GM18519 (cell line): ENCODE data around the gene CARD16.
"Not testable (repeated sequence)": the region's sequence is repeated elsewhere in the genome, so short reads cannot be mapped to it uniquely, and the experiment has no call there.

Source experiments
- ATAC-seq: cut with Tn5 transposase; IDR thresholded peaks from one replicate; pipeline ENCODE4 v1.9.1; 2021; ENCODE audit warnings: mild to moderate bottlenecking, moderate library complexity; ENCODE audit not compliant: unreplicated experiment, low FRiP score

CARD16 gene

DNA sequence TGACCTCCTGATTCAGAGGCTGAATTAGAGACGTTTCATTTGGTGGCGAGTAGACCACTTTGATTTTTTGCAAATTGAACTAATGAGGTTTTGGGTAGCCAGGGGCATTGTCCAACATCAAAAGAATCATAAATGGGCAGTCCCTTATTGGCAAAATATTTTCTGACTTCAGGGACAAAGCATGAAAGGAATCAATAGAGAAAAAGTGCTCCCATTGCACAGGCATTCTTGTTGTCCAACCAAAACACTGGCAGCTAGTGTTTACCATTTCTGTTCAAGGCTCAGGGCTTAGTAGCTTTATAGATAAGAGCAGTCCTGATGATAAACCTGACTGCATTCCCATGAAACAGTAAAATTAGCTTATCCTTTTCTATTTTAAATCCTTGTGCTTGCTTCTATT, 6.4 kb upstream of the CARD16 start:
- ATAC-seq: no peak

- ATAC-seq: no peak
These were observed 4.3 kb upstream of the CARD16 start for GRCh38 chr11:105049481-105049880.

DNA sequence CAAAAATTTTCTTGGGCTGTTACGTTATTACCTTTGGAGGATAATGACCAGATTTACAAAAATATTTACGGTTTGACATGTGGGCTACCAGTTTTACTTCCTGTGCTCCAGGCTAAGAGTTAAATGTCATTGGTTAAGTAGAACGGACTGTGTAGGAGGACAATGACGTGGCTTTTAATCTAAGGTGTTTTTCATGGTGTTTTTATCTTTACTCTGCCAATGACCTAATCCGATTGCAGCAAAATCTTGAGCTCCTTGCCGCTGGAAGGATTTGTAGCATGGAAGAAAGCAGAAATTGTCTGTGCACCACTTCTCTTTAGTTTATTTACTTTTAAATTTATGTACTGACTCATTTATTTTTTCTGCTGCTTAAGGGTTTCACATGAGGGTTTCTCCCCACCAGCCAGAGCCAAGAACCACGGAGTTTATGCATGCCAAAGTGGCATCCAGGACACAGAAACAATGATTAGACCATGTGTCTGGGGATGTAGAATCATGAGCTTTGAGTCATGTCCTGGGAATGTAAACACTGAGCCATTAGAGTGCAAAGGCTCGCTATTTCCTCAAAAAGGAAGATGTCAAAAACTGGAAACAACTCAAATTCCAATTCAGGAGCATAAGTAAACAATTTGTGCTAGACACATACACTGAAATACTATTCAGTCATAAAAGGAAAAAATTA, 1.9 kb upstream of the CARD16 start:
- no peak for ATAC-seq

GRCh38 chr11:105045676-105046296, 651 bp upstream of the CARD16 start:
- no peak for ATAC-seq

DNA sequence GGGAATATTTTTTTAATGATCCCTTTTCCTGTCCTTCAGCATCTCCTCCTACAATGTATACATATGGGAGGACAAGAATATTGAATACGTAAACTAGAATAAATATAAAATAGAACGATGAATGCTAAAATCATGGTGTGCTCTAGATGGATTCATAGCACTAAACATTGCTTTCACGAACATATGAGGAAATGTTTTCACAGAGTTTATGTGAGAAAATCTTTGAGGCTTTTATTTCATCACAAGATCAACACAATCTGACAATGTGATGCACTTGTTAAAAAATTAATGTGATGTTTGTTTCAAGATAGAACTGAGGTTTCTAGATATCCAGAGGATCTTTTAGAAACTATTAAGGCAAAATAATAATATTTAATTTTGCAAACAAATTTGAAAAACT, 3.0 kb downstream of the CARD16 start:
- ATAC-seq: no peak

GRCh38 chr11:105040703-105041102, 4.4 kb downstream of the CARD16 start:
- no peak for ATAC-seq

- ATAC-seq: peak; percentile 88
These were observed 10.1 kb downstream of the CARD16 start, which contains the start of gene CASP1 for GRCh38 chr11:105034813-105035620. TSS of gene CASP1 (minus strand) at chr11:105035144. CDS start at chr11:105035113, 31 bp downstream.

DNA sequence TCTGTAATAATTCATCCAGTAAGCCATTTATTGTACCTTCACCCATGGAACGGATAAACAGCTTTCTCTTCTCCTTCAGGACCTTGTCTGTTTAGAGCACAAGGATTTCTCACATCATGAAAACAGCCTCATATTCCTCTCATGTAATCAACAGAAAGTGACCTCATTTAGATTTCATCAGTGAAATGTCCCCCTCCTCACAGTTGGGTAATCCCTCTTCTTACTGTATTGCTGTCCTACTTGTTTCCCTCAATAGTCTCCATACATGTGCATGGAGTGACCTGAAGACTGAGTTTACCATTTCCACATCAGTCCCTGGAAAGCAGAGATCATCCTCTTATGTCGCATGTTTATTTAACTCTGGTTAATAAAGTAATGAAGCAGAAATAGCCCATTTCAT, 10.7 kb downstream of the CARD16 start:
- ATAC-seq: not testable (repeated sequence)

DNA sequence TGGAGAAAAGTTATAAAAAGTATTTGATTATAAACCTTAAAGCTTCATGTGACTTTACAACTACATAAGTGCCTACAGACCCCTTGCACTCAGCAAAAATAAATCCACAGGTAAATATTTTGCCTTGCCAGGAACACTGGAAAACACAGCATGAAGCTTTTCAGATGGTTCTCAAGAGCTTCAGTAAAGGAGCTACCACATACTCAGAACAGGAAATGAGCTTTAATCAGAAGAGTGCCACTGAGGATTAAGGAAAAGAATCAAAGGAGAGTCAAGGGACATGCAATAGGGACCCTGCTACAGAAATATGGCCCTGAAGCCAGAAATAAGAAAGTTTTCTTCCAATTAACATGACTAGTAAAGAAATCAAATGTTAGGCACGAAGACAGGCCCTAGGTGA, 11.4 kb downstream of the CARD16 start:
- ATAC-seq: no peak

DNA sequence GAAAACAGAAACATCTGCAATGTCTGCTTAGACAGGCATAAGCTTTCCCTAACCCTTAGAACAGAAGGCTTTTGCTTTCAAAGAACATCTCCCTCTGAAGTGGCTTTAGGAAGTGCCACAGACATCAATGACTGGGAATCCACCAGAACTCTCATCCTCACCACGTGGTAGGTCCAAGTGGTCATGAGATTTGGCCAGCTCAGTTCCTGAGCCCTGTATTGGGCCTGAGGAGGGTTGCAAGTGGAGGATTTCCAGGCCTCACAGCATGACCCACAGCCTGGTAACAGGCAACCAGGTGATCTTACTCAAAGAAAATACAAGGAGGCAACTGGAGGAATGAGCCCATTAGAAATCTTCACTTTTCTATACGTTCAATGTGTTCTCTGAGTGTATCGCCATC, 11.8 kb downstream of the CARD16 start:
- no peak for ATAC-seq

DNA sequence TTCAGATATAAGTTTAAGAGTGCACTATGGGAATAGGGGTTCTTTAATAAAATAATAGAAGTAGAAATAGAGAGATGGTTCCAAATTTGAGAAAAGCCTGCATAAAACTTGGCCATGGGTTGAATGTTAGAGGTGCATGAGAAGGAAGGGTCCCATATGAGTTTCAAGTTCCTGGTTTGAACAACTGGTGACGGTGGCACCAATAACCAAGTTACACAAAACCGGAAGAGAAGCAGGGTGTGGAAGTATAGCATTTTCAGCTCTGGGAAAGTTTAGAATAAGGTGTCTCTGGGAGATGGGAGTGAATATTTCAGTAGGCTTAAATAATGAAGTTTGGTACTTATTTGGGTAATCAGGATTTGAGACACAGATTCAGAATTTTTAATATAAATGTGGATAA, 12.6 kb downstream of the CARD16 start:
- ATAC-seq: no peak

DNA sequence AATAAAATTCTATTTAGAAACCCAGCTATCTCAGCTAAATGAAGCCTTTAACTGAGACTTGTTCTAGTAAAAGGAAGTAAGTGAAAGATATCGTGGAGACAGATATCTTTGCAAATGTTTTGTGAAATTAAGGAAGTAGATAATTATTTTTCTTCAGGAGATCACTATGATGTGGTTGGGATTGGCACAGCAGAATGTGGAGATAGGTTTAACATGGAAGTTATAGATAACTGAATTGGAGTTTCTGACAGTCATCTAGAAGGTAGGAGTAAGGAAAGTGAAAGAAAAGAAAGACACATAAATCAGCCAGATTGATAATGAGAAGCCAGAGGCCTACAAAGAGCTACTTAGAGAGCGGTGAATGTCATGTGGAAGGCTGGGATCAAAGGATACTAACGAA, 17.5 kb downstream of the CARD16 start:
- ATAC-seq: no peak

- ATAC-seq: no peak
These were observed 20.7 kb downstream of the CARD16 start for GRCh38 chr11:105024394-105024793.

GRCh38 chr11:105023003-105023402, 22.1 kb downstream of the CARD16 start, which contains the start of gene CASP5:
TSS of gene CASP5 (minus strand) at chr11:105023168. CDS start at chr11:105023136, 32 bp downstream.
- ATAC-seq: no peak

DNA sequence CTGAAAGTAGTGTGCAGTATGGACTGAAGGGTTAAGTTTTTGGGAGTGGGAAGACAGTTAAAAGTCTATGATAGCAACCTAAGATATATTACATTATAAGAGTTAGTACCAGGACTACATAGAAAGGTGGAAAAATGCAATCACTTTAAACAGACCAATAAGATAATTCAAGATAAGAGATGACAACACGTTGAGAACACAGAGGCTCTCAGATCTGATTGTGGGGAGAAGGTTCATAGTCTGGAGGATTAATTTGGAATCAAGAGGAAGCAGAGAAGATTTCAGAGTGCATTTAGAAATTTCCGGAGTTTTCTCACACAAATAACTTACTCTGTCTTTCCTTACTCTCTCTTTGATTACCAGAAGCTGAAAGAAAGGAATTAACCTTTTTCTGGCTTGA, 22.6 kb downstream of the CARD16 start:
- no peak for ATAC-seq

GRCh38 chr11:105007463-105007862, 37.7 kb downstream of the CARD16 start:
- no peak for ATAC-seq

GRCh38 chr11:105005451-105005845, 39.7 kb downstream of the CARD16 start:
- ATAC-seq: no peak

DNA sequence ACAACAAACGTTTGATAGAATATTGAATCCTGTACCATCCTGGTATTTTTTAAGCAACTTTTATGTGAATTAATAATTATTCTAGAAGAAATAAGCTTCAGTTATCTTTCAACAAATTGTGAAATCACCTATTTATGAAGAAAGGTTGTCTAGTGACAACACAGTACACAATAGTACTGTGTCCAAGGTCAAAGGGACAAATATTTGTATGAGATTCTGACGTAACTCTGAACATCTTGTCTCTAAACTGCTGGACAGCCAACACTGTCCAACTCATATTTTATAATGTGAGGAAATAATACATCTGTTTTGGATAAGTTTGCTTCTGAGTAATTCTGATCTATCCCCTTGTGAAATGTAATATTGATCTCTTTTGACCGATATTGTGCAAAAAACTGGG, 41.1 kb downstream of the CARD16 start:
- no peak for ATAC-seq

DNA sequence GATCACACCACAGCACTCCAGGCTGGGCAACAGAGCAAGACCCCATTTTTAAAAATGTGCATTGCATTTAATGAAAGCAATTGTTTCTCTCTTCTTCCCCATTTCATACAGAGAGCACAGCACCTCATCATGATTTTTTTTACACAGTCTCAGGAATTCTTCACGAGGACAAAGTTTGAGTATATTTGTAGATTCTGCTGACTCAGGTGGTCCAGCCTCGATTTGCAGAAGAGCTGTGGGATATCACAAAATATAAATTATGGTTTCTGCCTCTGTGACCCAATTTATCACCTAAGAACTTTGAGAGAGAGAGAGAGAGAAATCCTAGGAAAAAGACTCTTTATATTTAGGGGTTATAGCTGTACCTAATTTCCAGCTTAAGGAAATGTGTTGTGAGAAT, 42.0 kb downstream of the CARD16 start:
- no peak for ATAC-seq

- peak; percentile 90 for ATAC-seq
These were observed 44.3 kb downstream of the CARD16 start for GRCh38 chr11:105000797-105001196.

DNA sequence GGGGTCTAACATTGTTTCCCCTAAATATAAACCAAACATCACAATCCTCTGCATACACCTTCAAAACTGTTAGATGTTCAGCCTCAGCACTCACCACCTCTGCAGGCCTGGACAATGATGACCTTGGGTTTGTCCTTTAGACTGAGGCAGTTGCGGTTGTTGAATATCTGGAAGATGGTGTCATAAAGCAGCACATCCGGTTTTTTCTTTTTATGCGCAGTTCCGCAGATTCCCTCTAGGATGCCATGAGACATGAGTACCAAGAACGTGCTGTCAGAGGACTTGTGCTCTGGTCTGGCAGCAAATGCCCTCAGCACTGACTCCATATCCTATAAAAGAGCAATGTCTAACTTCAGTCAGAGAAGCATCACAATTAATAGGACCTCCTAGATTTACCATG, 45.0 kb downstream of the CARD16 start:
- no peak for ATAC-seq
